ENCODE results near the gene SLC6A6.

The SLC6A6 gene

DNA sequence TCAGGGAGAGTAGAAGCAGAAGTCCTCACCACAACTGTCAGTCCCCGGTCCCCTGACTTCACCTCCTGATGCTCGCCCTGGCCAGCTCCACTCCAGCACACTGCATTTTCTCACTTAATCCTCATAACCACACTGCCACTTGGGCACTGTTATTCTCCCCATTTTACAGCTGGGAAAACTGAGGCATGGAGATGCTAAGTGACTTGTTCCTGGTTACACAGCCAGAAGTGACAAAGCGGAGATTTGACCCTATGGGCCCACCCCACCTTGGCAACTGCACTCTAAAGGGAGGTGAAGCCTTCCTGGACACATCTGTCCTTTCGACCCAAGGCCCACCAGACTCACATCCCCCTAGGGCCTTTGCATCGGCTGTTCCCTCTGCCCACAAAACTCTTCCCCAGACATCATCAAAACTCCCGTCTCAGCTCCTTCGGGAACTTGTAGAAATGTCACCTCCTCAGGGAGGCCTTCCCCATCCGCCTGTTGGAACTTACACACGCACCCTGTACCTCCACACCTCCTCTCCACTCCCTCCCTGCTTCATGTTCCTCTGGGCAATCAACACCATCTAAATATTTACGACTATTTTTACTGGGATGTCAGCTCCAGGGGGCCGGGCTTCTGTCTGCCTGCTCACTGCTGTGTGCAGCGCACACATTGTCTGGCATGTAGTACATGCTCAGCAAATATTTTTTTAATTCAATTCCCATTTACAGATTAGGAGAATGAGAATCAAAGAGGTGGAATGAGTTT is 134.6 kb downstream of the SLC6A6 start:
- no peak for DNase-seq (ENCODE audit: low read depth in 2 of 3, low spot score in 2 of 3)

DNA sequence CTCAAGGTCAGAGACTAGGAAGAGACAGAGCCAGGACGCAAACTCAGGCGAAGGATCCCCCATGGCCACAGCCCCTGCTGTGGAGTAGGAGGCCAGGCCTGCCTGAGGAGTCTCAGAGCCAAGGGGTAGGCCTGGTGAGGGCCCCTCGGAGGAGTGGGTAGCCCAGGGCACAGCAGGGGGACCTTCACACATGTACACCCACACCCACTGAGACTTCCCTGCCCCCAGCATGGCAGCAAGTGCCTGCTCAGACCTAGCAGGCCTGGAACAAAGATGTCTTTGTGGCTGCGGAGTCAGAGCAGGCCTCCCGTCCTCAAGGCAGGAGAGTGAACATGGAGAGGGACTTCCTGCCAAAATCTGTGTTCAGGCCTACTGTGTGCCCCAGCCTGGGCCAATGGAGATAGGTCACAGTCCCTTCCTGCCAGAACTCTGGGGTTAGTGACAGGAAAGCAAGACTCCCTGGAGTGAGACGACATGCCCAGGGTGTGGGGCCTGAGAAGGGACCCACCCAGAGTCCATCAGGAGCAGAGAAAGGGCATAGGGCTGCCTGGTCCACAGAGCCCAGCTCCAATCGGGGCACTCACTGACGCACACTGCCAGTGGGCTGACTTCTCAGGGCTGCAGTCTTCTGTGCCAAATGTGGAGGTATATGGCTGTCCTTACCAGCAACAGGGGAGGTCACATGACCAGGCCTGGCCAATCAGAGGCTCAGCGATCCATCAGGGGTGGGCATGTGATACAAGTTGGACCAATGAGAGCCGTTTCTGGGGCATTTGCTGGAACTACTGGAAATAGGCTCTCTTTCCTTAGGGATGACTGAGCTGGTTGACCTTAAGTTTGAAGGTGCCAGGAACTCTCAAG is 135.4 kb downstream of the SLC6A6 start:
- no peak for DNase-seq (ENCODE audit: low read depth in 2 of 3, low spot score in 2 of 3)

- no peak for DNase-seq (ENCODE audit: low read depth in 2 of 3, low spot score in 2 of 3)
Observed at GRCh38 chr3:14538451-14539088, 136.2 kb downstream of the SLC6A6 start.

All from activated CD8-positive, alpha-beta memory T cell treated with anti-CD3 and anti-CD28 coated beads for 48 hours (primary cell).